GM19328 (cell line): Measurements from ENCODE around the gene CDO1.
A peak's percentile ranks its signal among the peaks of the same experiment; 100 is the strongest.

Source experiments
- ATAC-seq: cut with Tn5 transposase; IDR thresholded peaks from one replicate; pipeline ENCODE4 v1.9.1; 2021; ENCODE audit warnings: mild to moderate bottlenecking, moderate library complexity; ENCODE audit not compliant: unreplicated experiment

CDO1 gene

GRCh38 chr5:115816226-115817081, at the start of gene CDO1:
TSS of gene CDO1 (minus strand) at chr5:115816659. CDS start at chr5:115816397, 262 bp downstream.
- no peak for ATAC-seq

GRCh38 chr5:115859378-115859777, 42.9 kb upstream of the CDO1 start:
- no peak for ATAC-seq

GRCh38 chr5:115858396-115858795, 41.9 kb upstream of the CDO1 start:
- no peak for ATAC-seq

GRCh38 chr5:115857626-115858349, 41.3 kb upstream of the CDO1 start:
- ATAC-seq: no peak

GRCh38 chr5:115857057-115857479, 40.6 kb upstream of the CDO1 start:
- ATAC-seq: no peak

GRCh38 chr5:115855959-115856358, 39.5 kb upstream of the CDO1 start:
- ATAC-seq: no peak

GRCh38 chr5:115854139-115854538, 37.7 kb upstream of the CDO1 start:
- ATAC-seq: no peak

GRCh38 chr5:115850744-115851416, 34.4 kb upstream of the CDO1 start:
- no peak for ATAC-seq

- ATAC-seq: no peak
Observed at GRCh38 chr5:115849258-115849798, 32.9 kb upstream of the CDO1 start.

GRCh38 chr5:115847290-115847689, 30.8 kb upstream of the CDO1 start:
- ATAC-seq: no peak

GRCh38 chr5:115844321-115844817, 27.9 kb upstream of the CDO1 start:
- ATAC-seq: no peak

GRCh38 chr5:115843444-115844130, 27.1 kb upstream of the CDO1 start:
- ATAC-seq: no peak

GRCh38 chr5:115842952-115843351, 26.5 kb upstream of the CDO1 start:
- no peak for ATAC-seq

- ATAC-seq: peak; percentile 31
Observed at GRCh38 chr5:115842089-115842935, 25.9 kb upstream of the CDO1 start.

- ATAC-seq: peak; percentile 78
Observed at GRCh38 chr5:115841382-115842088, 25.1 kb upstream of the CDO1 start, which contains the start of the genes AP3S1 and ATG12. TSS of gene AP3S1 (plus strand) at chr5:115841935. CDS start at chr5:115842038, 103 bp downstream. TSS of gene ATG12 (minus strand) at chr5:115841565. CDS start at chr5:115841552, 13 bp downstream.

- ATAC-seq: no peak
Observed at GRCh38 chr5:115840873-115841272, 24.4 kb upstream of the CDO1 start.

GRCh38 chr5:115838885-115839518, 22.5 kb upstream of the CDO1 start:
- ATAC-seq: no peak

- no peak for ATAC-seq
Observed at GRCh38 chr5:115835481-115835880, 19.0 kb upstream of the CDO1 start.
